ENCODE measurements around the gene HBS1L. TPM values are rescaled to one million over a fixed set of nuclear protein-coding genes. Genes with fewer than 3 reads are reported as not detected.

Gene HBS1L
- polyA plus RNA-seq, 1 of the 3 experiments (the other 2 are of a cell fraction), result 19.0 TPM

GRCh38 chr6:134930463-134930862, 124.2 kb downstream of the HBS1L start:
- TF ChIP-seq TEAD4 (IDR thresholded peaks at IDR 0.05; ENCODE audit: borderline replicate concordance, insufficient read depth), result no peak
- no peak for TF ChIP-seq ELF1 (IDR thresholded peaks at IDR 0.05)
- TF ChIP-seq FOXM1 (IDR thresholded peaks at IDR 0.05; ENCODE audit: low read depth), result no peak
- TF ChIP-seq, protein P1, sequence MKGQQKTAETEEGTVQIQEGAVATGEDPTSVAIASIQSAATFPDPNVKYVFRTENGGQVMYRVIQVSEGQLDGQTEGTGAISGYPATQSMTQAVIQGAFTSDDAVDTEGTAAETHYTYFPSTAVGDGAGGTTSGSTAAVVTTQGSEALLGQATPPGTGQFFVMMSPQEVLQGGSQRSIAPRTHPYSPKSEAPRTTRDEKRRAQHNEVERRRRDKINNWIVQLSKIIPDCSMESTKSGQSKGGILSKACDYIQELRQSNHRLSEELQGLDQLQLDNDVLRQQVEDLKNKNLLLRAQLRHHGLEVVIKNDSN (IDR thresholded peaks at IDR 0.05; ENCODE audit: borderline replicate concordance, low read depth), result no peak
- TF ChIP-seq FOXJ3 (CRISPR knock-in tag; IDR thresholded peaks at IDR 0.05), result no peak
- no peak for TF ChIP-seq CTCF (IDR thresholded peaks at IDR 0.05)
- no peak for TF ChIP-seq TCF12 (IDR thresholded peaks at IDR 0.05)
- TF ChIP-seq, protein P2, sequence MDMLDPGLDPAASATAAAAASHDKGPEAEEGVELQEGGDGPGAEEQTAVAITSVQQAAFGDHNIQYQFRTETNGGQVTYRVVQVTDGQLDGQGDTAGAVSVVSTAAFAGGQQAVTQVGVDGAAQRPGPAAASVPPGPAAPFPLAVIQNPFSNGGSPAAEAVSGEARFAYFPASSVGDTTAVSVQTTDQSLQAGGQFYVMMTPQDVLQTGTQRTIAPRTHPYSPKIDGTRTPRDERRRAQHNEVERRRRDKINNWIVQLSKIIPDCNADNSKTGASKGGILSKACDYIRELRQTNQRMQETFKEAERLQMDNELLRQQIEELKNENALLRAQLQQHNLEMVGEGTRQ (IDR thresholded peaks at IDR 0.05; ENCODE audit: borderline replicate concordance, low read depth, low read length), result no peak
- TF ChIP-seq RFX5 (IDR thresholded peaks at IDR 0.05; ENCODE audit: low read length), result no peak
- TF ChIP-seq REST (IDR thresholded peaks at IDR 0.05; ENCODE audit: low read depth, low read length), result no peak
- no peak overlapping the region for H3K4me2 ChIP-seq
- no peak overlapping the region for H3K4me3 ChIP-seq (ENCODE audit: low read depth in 2 of 2, low read length in 1 of 2)
- no peaks in the 10 kb centered on the region for H3K36me3 ChIP-seq (replicated peaks in 1 of 2; ENCODE audit: control insufficient read depth in 1 of 2, insufficient read depth in 2 of 2, low read length in 1 of 2)
- no peak overlapping the region for H3K9ac ChIP-seq
- H3K9me3 ChIP-seq, result no peaks in the 10 kb centered on the region
- no peak overlapping the region for H2AFZ ChIP-seq (ENCODE audit: low read depth)
- no peaks in the 10 kb centered on the region for H3K4me1 ChIP-seq (ENCODE audit: control insufficient read depth in 1 of 2, insufficient read depth in 2 of 2, low read depth in 1 of 2, low read length in 1 of 2)
- no peak for DNase-seq
- CTCF ChIA-PET, result interaction anchor here (3.1 kb wide), 1 partner anchor 10 kb away, joined by 20 read pairs; no protein-coding TSS in a partner anchor
- 88% methylated on average over 6 of the region's 6 CpGs for WGBS (ENCODE audit: low lambda C conversion rate)
- H3K27me3 ChIP-seq (ENCODE audit: insufficient read depth), result no peaks in the 10 kb centered on the region
- no peaks in the 10 kb centered on the region for H4K20me1 ChIP-seq (ENCODE audit: insufficient read depth)
- no peaks in the 10 kb centered on the region for H3F3A ChIP-seq (replicated peaks; ENCODE audit: insufficient read depth)
- H3K9me2 ChIP-seq, result no peaks in the 10 kb centered on the region
- no peaks in the 10 kb centered on the region for H3K79me2 ChIP-seq (ENCODE audit: insufficient read depth)
- POLR2A ChIA-PET, result no interaction called here
- no peak overlapping the region for H3K27ac ChIP-seq (ENCODE audit: low read depth in 2 of 2, low read length in 1 of 2)
